Uterus (tissue), 2 donors: ENCODE data around the gene ZRANB3.

Experiments
- CTCF ChIP-seq, 4 experiments: fragments of 200-600 bp in 2 of 4; fragments of 450-650 bp in 2 of 4; sonication (generic) in 2 of 4; IDR thresholded peaks; one replicate each; pipeline ENCODE4 v1.5.1; 2016 to 2019; ENCODE audit warnings: antibody characterized with exemption in 4 of 4, mild to moderate bottlenecking in 2 of 4, moderate library complexity in 1 of 4
- POLR2A ChIP-seq, 2 donors: fragments of 450-650 bp; IDR thresholded peaks; one replicate each; pipeline ENCODE4 v1.6.1; 2016; ENCODE audit warnings: antibody characterized with exemption in 2 of 2, mild to moderate bottlenecking in 1 of 2, moderate library complexity in 1 of 2

GRCh38 chr2:135248611-135249010 is 282.4 kb downstream of the ZRANB3 start:
- no peak for TF ChIP-seq POLR2A (IDR thresholded peaks at IDR 0.05)
- no peak for TF ChIP-seq CTCF (IDR thresholded peaks at IDR 0.05)
